Left ventricle myocardium inferior (tissue), 1 donor: ENCODE results near the gene TIMM8B. TPM values are rescaled to one million over a fixed set of nuclear protein-coding genes. Genes with fewer than 3 reads are reported as not detected.

ENCODE experiments used
- DNase-seq: peaks from one replicate; pipeline ENCODE4 v3.0.0-alpha.2; 2020
- H3K27ac ChIP-seq: fragments of 200-600 bp; replicated peaks from 2 replicates; pipeline ENCODE4 v1.8.0; 2021
- H3K27me3 ChIP-seq: fragments of 200-600 bp; 2 replicates; pipeline ENCODE4 v1.8.0; 2021; ENCODE audit warnings: low read depth
- H3K36me3 ChIP-seq: fragments of 200-600 bp; 2 replicates; pipeline ENCODE4 v1.8.0; 2021
- H3K4me1 ChIP-seq: fragments of 200-600 bp; 2 replicates; pipeline ENCODE4 v1.8.0; 2021
- H3K4me3 ChIP-seq: fragments of 200-600 bp; 2 replicates; pipeline ENCODE4 v1.8.0; 2021; ENCODE audit warnings: mild to moderate bottlenecking, moderate library complexity
- H3K9me3 ChIP-seq: fragments of 200-600 bp; replicated peaks from 2 replicates; pipeline ENCODE4 v1.8.0; 2021
- intact Hi-C: fragments of 100-400 bp; cut with micrococcal nuclease; formaldehyde crosslinking; loops from one replicate; pipeline ENCODE4 v1.11.0; 2022
- total RNA-seq: library from RNA; stranded (reverse); fragmentation: NEBNext Ultra II Directional; extraction: Animal tissue kit (Norgen Biotek cat#: 25700); gene quantifications from one replicate; pipeline ENCODE4 v1.2.1, GENCODE V29; 2021
- TF ChIP-seq, protein P1 (sequence below): fragments of 200-600 bp; IDR thresholded peaks from 2 replicates; pipeline ENCODE4 v1.8.0; 2021; ENCODE audit warnings: antibody characterized with exemption, mild to moderate bottlenecking, borderline replicate concordance
- donor health status: DM: no; HTN: yes; CAD: no; lungs with severe emphysema.

The TIMM8B gene
- total RNA-seq, 1 donor from 2014 or later = 189 TPM

DNA sequence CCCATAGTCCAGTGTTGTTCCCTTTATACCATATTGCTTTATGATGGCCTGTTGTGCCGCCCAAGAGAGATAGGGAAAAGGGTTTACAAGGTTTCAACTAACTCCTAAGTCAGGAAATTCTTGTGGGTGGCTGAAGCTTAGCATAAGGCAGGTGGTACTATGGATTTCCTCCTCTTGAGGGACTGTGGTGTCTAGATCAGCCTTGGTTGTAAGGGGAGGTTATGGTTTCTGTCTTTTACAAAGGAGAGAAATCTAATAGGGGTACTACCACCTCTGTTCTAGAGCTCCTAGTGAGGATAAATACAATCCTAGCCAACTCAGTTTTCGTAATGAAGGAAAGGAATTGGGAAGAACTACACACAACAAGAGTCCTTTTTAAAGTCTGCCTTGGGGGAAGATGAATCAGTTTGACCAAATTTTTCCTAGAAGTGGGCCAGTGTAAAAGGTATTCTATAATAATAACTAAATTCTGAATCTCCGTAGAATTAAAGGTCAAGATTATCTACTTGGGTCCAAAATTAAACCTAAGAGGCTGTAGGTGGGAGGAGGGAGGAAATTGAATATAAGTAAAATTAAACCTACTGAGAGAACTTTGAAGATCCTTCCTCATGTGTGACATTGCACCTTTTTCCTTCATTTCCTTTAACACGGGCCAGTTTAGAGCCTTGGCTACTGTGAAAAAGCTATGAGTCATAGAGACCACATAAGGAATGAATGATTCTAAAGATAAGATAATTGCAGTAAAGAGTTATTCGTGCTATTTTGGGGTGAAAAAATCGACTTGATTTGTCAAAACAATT is 44.2 kb downstream of the TIMM8B start:
- Histone ChIP-seq H3K27ac (no peak overlapping the region), H3K27me3 (no peaks in the 10 kb centered on the region), H3K4me3 (no peak overlapping the region)

DNA sequence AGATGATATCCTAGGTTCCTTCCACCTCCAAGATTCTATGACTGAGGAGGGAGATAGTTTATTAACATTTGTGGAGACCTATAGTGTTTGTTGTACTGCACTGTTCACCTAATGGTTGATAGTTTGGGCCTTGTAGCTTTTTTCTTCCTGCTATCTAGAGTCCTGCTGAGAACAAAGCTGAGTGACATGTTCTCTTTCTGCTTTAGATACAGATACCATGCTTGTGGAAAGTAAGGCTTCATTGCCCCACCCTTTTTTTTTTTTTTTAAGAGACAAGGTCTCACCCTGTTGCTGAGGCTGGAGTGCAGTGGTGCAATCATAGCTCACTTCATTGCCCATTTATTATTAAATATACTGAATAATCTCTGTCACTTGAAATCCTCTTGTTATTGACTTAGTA is 49.0 kb downstream of the TIMM8B start:
- Histone ChIP-seq H3K36me3 (peaks cover 74% of the 10 kb centered on the region), H3K4me3 (no peak overlapping the region), H3K27me3 (no peaks in the 10 kb centered on the region), H3K27ac (no peak overlapping the region), H3K9me3 (no peaks in the 10 kb centered on the region), H3K4me1 (peaks cover 43% of the 10 kb centered on the region)
- TF ChIP-seq, protein P1, sequence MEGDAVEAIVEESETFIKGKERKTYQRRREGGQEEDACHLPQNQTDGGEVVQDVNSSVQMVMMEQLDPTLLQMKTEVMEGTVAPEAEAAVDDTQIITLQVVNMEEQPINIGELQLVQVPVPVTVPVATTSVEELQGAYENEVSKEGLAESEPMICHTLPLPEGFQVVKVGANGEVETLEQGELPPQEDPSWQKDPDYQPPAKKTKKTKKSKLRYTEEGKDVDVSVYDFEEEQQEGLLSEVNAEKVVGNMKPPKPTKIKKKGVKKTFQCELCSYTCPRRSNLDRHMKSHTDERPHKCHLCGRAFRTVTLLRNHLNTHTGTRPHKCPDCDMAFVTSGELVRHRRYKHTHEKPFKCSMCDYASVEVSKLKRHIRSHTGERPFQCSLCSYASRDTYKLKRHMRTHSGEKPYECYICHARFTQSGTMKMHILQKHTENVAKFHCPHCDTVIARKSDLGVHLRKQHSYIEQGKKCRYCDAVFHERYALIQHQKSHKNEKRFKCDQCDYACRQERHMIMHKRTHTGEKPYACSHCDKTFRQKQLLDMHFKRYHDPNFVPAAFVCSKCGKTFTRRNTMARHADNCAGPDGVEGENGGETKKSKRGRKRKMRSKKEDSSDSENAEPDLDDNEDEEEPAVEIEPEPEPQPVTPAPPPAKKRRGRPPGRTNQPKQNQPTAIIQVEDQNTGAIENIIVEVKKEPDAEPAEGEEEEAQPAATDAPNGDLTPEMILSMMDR = no peak
- DNase-seq = no peak
- intact Hi-C loops = no loop called here

More for the DNA sequence above, 44.2 kb downstream of the TIMM8B start:
- intact Hi-C loops = no loop called here
- DNase-seq = no peak
- Histone ChIP-seq H3K9me3 (no peaks in the 10 kb centered on the region), H3K36me3 (peaks cover 78% of the 10 kb centered on the region), H3K4me1 (peaks cover 33% of the 10 kb centered on the region)
- TF ChIP-seq, protein P1 = no peak

Other genes with a start within 250 kb of the TIMM8B start
- 14.4 TPM for gene ALG9, start 215.2 kb downstream of the TIMM8B start, total RNA-seq
- 0.93 TPM for gene FDXACB1, start 207.6 kb downstream of the TIMM8B start, total RNA-seq
- gene CFAP68, start 207.2 kb downstream of the TIMM8B start, total RNA-seq = 26.0 TPM
- 6,704 TPM for gene CRYAB, start 175.0 kb downstream of the TIMM8B start, total RNA-seq
- 36.5 TPM for gene HSPB2, start 174.0 kb downstream of the TIMM8B start, total RNA-seq
- 1.2 TPM for gene C11orf52, start 167.8 kb downstream of the TIMM8B start, total RNA-seq
- 20.2 TPM for gene DIXDC1, start 149.4 kb downstream of the TIMM8B start, total RNA-seq
- gene DLAT, start 61.3 kb downstream of the TIMM8B start, total RNA-seq = 176 TPM
- gene PIH1D2, start 12.7 kb downstream of the TIMM8B start, total RNA-seq = 2.2 TPM
- 7.6 TPM for gene NKAPD1, start 12.5 kb downstream of the TIMM8B start, total RNA-seq
- 290 TPM for gene SDHD, start 117 bp upstream of the TIMM8B start, total RNA-seq
- 1.6 TPM for gene IL18, start 77.3 kb upstream of the TIMM8B start, total RNA-seq
- 0.22 TPM for gene TEX12, start 80.6 kb upstream of the TIMM8B start, total RNA-seq
- gene BCO2, start 88.8 kb upstream of the TIMM8B start, total RNA-seq = 169 TPM
- gene PTS, start 139.7 kb upstream of the TIMM8B start, total RNA-seq = 27.0 TPM
- not detected for gene PLET1, start 174.1 kb upstream of the TIMM8B start, total RNA-seq